Colonic mucosa (tissue), 4 donors: ENCODE data around the gene DNAJC3. TPM values are rescaled to one million over a fixed set of nuclear protein-coding genes. Genes with fewer than 3 reads are reported as not detected.

Experiments used
- DNase-seq: peaks from one replicate; pipeline ENCODE4 v3.0.0-alpha.2; 2020
- H3K27ac ChIP-seq: fragments of 200-600 bp; one replicate; pipeline ENCODE4 v1.8.0; 2021
- H3K27me3 ChIP-seq: fragments of 200-600 bp; one replicate; pipeline ENCODE4 v1.8.0; 2021
- H3K36me3 ChIP-seq: fragments of 200-600 bp; one replicate; pipeline ENCODE4 v1.8.0; 2021
- H3K4me1 ChIP-seq: fragments of 200-600 bp; one replicate; pipeline ENCODE4 v1.8.0; 2021; ENCODE audit warnings: mild to moderate bottlenecking
- H3K4me3 ChIP-seq: fragments of 200-600 bp; one replicate; pipeline ENCODE4 v1.8.0; 2021
- H3K9ac ChIP-seq, 2 donors: one replicate each; pipeline ENCODE4 v1.7.0; 2013; ENCODE audit warnings: control low read depth in 2 of 2, low read depth in 2 of 2, low read length in 2 of 2
- H3K9me3 ChIP-seq: fragments of 200-600 bp; one replicate; pipeline ENCODE4 v1.8.0; 2021
- intact Hi-C: fragments of 100-400 bp; cut with DNase I; formaldehyde crosslinking; loops from one replicate; pipeline ENCODE4 v1.14.1; 2022
- total RNA-seq, 2 donors: library from RNA; stranded (reverse); fragmentation: NEBNext Ultra II Directional in 1 of 2; extraction: Animal tissue kit (Norgen Biotek cat#: 25700) in 1 of 2; gene quantifications; one replicate each; pipeline ENCODE4 v1.2.1, GENCODE V29; 2021
- TF ChIP-seq, protein P1 (sequence below): fragments of 200-600 bp; IDR thresholded peaks from one replicate; pipeline ENCODE4 v1.8.0; 2022; ENCODE audit warnings: antibody characterized with exemption, mild to moderate bottlenecking
- donor health status: healthy.
- donor health status: DM: no; HTN: no; CAD: no.
- donor health status: DM: no; HTN: no; CAD: no.

Gene DNAJC3
- total RNA-seq, 2 donors from 2014 or later, result 70.6 to 76.8 TPM

DNA sequence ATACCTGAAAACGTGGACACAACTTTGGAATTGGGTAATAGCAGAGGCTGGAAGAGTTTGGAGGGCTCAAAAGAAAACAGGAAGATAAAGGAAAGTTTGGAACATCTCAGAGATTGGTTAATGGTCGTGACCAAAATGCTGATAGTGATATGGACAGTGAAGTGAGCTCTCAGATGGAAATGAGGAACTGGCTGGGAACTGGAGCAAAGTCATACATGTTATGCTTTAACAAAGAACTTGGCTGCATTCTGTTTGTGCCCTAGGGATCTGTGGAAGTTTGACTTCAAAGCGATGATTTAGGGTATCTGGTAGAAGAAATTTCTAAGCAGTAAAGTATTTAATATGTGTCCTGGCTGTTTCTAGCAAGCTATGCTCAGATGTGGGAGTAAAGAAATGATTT, 136.2 kb downstream of the DNAJC3 start:
- Histone ChIP-seq H3K4me1 (no peaks in the 10 kb centered on the region), H3K27ac (no peak overlapping the region), H3K9me3 (no peaks in the 10 kb centered on the region), H3K4me3 (no peak overlapping the region), H3K36me3 (no peaks in the 10 kb centered on the region), H3K9ac (no peak overlapping the region), H3K27me3 (no peaks in the 10 kb centered on the region)
- no peak for DNase-seq
- TF ChIP-seq, protein P1, sequence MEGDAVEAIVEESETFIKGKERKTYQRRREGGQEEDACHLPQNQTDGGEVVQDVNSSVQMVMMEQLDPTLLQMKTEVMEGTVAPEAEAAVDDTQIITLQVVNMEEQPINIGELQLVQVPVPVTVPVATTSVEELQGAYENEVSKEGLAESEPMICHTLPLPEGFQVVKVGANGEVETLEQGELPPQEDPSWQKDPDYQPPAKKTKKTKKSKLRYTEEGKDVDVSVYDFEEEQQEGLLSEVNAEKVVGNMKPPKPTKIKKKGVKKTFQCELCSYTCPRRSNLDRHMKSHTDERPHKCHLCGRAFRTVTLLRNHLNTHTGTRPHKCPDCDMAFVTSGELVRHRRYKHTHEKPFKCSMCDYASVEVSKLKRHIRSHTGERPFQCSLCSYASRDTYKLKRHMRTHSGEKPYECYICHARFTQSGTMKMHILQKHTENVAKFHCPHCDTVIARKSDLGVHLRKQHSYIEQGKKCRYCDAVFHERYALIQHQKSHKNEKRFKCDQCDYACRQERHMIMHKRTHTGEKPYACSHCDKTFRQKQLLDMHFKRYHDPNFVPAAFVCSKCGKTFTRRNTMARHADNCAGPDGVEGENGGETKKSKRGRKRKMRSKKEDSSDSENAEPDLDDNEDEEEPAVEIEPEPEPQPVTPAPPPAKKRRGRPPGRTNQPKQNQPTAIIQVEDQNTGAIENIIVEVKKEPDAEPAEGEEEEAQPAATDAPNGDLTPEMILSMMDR, result no peak
- intact Hi-C loops, result no loop called here

DNA sequence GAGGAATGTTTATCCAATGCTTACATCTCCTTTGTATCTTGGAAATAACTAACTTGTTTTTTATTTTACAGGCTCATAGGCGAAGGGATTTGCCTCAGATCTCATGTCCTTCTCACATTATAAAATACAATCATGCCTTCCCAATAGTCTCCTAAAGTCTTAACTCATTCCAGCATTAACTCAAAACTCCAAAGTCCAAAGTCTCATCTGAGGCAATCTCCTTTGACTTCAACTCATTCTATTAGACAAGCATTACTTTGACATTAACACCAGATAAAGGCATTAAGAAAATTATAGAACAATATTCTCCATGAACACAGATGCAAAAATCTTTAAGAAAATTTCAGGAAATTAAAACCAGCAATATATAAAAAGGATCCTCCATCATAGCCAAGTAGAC, 137.6 kb downstream of the DNAJC3 start:
- Histone ChIP-seq H3K4me1 (no peaks in the 10 kb centered on the region), H3K9ac (no peak overlapping the region), H3K4me3 (no peak overlapping the region), H3K9me3 (no peaks in the 10 kb centered on the region), H3K36me3 (no peaks in the 10 kb centered on the region), H3K27ac (no peak overlapping the region), H3K27me3 (no peaks in the 10 kb centered on the region)
- TF ChIP-seq, protein P1, result no peak
- no peak for DNase-seq
- intact Hi-C loops, result no loop called here

DNA sequence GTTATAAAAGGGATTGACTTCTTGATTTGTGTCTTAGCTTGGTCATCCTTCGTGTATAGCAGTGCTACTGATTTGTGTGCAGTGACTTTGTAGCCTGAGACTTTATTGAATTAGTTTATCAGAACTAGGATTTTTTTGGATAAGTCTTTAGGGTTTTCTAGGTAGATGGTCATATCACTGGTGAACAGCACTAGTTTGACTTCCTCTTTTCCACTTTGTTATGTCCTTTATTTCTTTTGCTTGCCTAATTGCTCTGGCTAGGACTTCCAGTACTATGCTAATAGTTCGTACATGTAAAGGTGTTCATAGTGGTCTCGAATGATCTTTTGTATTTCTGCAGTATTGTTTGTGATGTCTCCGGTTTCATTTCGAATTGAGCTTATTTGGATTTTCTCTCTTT, 145.4 kb downstream of the DNAJC3 start:
- Histone ChIP-seq H3K9me3 (no peaks in the 10 kb centered on the region), H3K27ac (no peak overlapping the region), H3K4me3 (no peak overlapping the region), H3K36me3 (no peaks in the 10 kb centered on the region), H3K27me3 (no peaks in the 10 kb centered on the region), H3K4me1 (no peaks in the 10 kb centered on the region), H3K9ac (no peak overlapping the region)
- intact Hi-C loops, result no loop called here
- TF ChIP-seq, protein P1, result no peak
- no peak for DNase-seq

DNA sequence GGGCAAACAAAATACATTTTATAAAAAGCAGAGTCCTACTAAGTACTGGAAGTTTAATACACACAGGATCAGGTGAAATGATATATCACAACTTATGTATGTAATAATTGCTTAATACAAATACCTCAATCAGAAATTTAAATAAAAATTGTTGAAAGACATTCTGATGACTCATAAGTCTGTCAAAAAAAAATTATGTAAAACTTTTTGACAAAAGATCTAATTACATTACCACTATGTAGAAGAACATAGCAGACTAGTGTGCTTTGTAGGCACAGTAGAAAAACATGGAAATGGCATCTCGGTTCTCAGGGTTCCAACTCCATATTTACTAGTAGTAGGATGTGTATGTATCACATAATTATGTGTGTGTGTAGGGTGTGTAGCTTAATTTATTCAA, 156.2 kb downstream of the DNAJC3 start:
- no peak overlapping the region for H3K27ac ChIP-seq
- no peak for DNase-seq
- H3K9ac ChIP-seq, result no peak overlapping the region
- TF ChIP-seq, protein P1, result no peak
- H3K4me3 ChIP-seq, result no peak overlapping the region
- no peaks in the 10 kb centered on the region for H3K9me3 ChIP-seq
- intact Hi-C loops, result no loop called here
- no peaks in the 10 kb centered on the region for H3K27me3 ChIP-seq
- no peaks in the 10 kb centered on the region for H3K4me1 ChIP-seq
- no peaks in the 10 kb centered on the region for H3K36me3 ChIP-seq

DNA sequence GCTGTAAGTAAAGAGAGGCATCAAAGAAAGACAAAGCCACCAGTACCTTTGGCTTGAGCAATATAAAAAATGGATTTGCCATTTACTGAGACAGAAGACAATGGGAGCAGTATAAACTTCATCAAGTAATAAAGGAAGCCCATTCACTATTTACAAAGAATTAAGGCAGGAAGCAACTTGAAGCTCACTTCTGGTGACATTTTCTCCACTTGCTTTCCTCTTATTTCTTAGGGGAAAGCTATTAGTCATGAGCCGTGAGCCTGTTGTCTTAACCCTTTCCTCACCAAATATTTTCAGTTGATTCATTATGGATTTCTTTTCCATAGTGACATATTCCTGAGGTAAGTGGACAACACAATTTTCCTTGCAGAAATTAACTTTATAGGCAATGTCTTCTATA, 156.8 kb downstream of the DNAJC3 start:
- Histone ChIP-seq H3K27me3 (no peaks in the 10 kb centered on the region), H3K9ac (no peak overlapping the region), H3K4me3 (no peak overlapping the region), H3K27ac (no peak overlapping the region), H3K9me3 (no peaks in the 10 kb centered on the region), H3K36me3 (no peaks in the 10 kb centered on the region), H3K4me1 (no peaks in the 10 kb centered on the region)
- no peak for DNase-seq
- intact Hi-C loops, result loop anchor here (2.0 kb wide), 1 partner anchor 209 kb away; no protein-coding TSS in a partner anchor
- TF ChIP-seq, protein P1, result no peak
